Aorta (tissue), 5 donors: Measurements from ENCODE around the gene SSX5. TPM values are rescaled to one million over a fixed set of nuclear protein-coding genes. Genes with fewer than 3 reads are reported as not detected.
"Not testable (repeated sequence)": the region's sequence is repeated elsewhere in the genome, so short reads cannot be mapped to it uniquely, and the experiment has no call there.

Experiments
- ATAC-seq: fragments of 200-7000 bp; cut with Tn5 transposase; one replicate; pipeline ENCODE4 v1.9.1; 2022; ENCODE audit warnings: moderate library complexity; ENCODE audit not compliant: low FRiP score
- DNase-seq, 2 donors: peaks; one replicate each; pipeline ENCODE4 v3.0.0-alpha.2; 2020
- H3K27ac ChIP-seq, 2 donors: one replicate each; pipeline ENCODE4 v1.5.1; 2013; ENCODE audit warnings: low read length in 2 of 2, mild to moderate bottlenecking in 2 of 2, moderate library complexity in 2 of 2, control low read depth in 1 of 2, inconsistent platforms in 1 of 2, low read depth in 1 of 2
- H3K27me3 ChIP-seq, 2 donors: one replicate each; pipeline ENCODE4 v1.6.1; 2013; ENCODE audit warnings: control low read depth in 1 of 2, low read length in 1 of 2, mild to moderate bottlenecking in 1 of 2, moderate library complexity in 1 of 2; ENCODE audit not compliant: insufficient read depth in 2 of 2, control insufficient read depth in 1 of 2
- H3K36me3 ChIP-seq, 2 donors: one replicate each; pipeline ENCODE4 v1.6.1; 2013; ENCODE audit warnings: control low read depth in 1 of 2, low read length in 1 of 2, mild to moderate bottlenecking in 1 of 2; ENCODE audit not compliant: insufficient read depth in 2 of 2, control insufficient read depth in 1 of 2
- H3K4me1 ChIP-seq, 2 donors: one replicate each; pipeline ENCODE4 v1.6.1; 2013; ENCODE audit warnings: low read length in 2 of 2, control low read depth in 1 of 2, mild to moderate bottlenecking in 1 of 2, moderate library complexity in 1 of 2; ENCODE audit not compliant: insufficient read depth in 2 of 2, control insufficient read depth in 1 of 2
- H3K4me3 ChIP-seq, 2 donors: one replicate each; pipeline ENCODE4 v1.5.1; 2013; ENCODE audit warnings: low read length in 2 of 2, control low read depth in 1 of 2, mild to moderate bottlenecking in 1 of 2
- H3K9me3 ChIP-seq: one replicate; pipeline ENCODE4 v1.6.1; 2013; ENCODE audit warnings: mild to moderate bottlenecking, low read length; ENCODE audit not compliant: control insufficient read depth
- WGBS, 2 donors: extraction: QIAGEN DNeasy Blood & Tissue Kit; methylation state at CpG; one replicate each; pipeline ENCODE4 v1.1.7; 2013; 5-methylcytosine and 5-hydroxymethylcytosine counted together
- intact Hi-C, 2 donors: fragments of 100-400 bp; cut with DNase I; formaldehyde crosslinking; loops; one replicate each; pipeline versions ENCODE4 v1.14.2 to v1.15.0; 2022
- polyA plus RNA-seq, 2 donors: library from polyadenylated mRNA; stranded (reverse); fragments of 200-250 nt; gene quantifications; one replicate each; pipeline ENCODE4 v1.2.3, GENCODE V29; 2013
- total RNA-seq, 2 donors: library from RNA; stranded (reverse); fragmentation: NEBNext Ultra II Directional; extraction: Animal tissue kit (Norgen Biotek cat#: 25700); gene quantifications; one replicate each; pipeline ENCODE4 v1.2.1, GENCODE V29; 2021
- donor health status: healthy with polysubstance abuse.
- donor health status: Bipolar disorder and iron deficiency.
- donor health status: DM: no; HTN: no; CAD: no.
- donor health status: DM: no; HTN: no; CAD: no.
- donor health status: DM: yes; HTN: yes; CAD: no.

The SSX5 gene
- total and polyA plus RNA-seq, 4 donors: not detected

DNA sequence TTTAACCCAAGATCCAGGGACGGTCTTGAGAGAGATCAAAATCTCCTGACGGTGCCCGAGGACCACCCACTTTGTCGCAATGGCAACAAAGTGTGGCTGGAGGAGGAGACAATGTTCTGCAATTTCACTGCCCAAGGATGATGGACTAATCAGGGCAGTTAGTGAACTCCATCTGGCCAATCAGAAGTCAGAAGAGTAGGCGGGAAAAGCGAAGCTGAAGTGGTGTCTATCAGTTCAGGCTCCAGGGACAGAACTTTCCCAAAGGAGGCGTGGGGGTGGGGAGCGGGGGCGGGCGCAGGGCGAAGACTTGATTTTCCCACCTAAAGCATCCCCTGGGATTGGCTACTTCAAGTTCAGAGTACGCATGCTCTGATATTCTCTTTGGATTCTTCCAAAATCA is 40.6 kb downstream of the SSX5 start:
- Histone ChIP-seq H3K27me3 (no peaks in the 10 kb centered on the region), H3K36me3 (no peaks in the 10 kb centered on the region), H3K27ac (no peak overlapping the region), H3K4me1 (no peaks in the 10 kb centered on the region), H3K9me3 (no peaks in the 10 kb centered on the region), H3K4me3 (no peak overlapping the region)
- intact Hi-C loops: no loop called here
- DNase-seq (no peak), ATAC-seq (no peak)
- 78 to 91% methylated on average over 12 of the region's 12 CpGs for WGBS, 2 donors

GRCh38 chrX:48154796-48155195 is 41.8 kb downstream of the SSX5 start:
- H3K9me3 ChIP-seq: no peaks in the 10 kb centered on the region
- H3K36me3 ChIP-seq: no peaks in the 10 kb centered on the region
- intact Hi-C loops: no loop called here
- no peak for DNase-seq
- H3K4me3 ChIP-seq: no peak overlapping the region
- 64 to 83% methylated on average over 2 of the region's 2 CpGs for WGBS, 2 donors
- no peak for ATAC-seq
- H3K4me1 ChIP-seq: no peaks in the 10 kb centered on the region
- no peak overlapping the region for H3K27ac ChIP-seq
- H3K27me3 ChIP-seq: no peaks in the 10 kb centered on the region

- WGBS, 2 donors: 75 to 86% methylated on average over 10 of the region's 10 CpGs
- no peak overlapping the region for H3K27ac ChIP-seq
- H3K4me1 ChIP-seq: no peaks in the 10 kb centered on the region
- intact Hi-C loops: no loop called here
- no peak overlapping the region for H3K4me3 ChIP-seq
- no peak for DNase-seq
- ATAC-seq: no peak
- H3K9me3 ChIP-seq: no peaks in the 10 kb centered on the region
- no peaks in the 10 kb centered on the region for H3K36me3 ChIP-seq
- no peaks in the 10 kb centered on the region for H3K27me3 ChIP-seq
Observed at GRCh38 chrX:48153769-48154168, 42.8 kb downstream of the SSX5 start.

- intact Hi-C loops, H3K4me1 ChIP-seq, DNase-seq, H3K27ac ChIP-seq, H3K36me3 ChIP-seq, ATAC-seq, H3K4me3 ChIP-seq, H3K27me3 ChIP-seq, H3K9me3 ChIP-seq: not testable (repeated sequence)
- WGBS, 2 donors: 60 to 64% methylated on average over 11 of the region's 11 CpGs
Observed at GRCh38 chrX:48142697-48143096, 53.9 kb downstream of the SSX5 start.

DNA sequence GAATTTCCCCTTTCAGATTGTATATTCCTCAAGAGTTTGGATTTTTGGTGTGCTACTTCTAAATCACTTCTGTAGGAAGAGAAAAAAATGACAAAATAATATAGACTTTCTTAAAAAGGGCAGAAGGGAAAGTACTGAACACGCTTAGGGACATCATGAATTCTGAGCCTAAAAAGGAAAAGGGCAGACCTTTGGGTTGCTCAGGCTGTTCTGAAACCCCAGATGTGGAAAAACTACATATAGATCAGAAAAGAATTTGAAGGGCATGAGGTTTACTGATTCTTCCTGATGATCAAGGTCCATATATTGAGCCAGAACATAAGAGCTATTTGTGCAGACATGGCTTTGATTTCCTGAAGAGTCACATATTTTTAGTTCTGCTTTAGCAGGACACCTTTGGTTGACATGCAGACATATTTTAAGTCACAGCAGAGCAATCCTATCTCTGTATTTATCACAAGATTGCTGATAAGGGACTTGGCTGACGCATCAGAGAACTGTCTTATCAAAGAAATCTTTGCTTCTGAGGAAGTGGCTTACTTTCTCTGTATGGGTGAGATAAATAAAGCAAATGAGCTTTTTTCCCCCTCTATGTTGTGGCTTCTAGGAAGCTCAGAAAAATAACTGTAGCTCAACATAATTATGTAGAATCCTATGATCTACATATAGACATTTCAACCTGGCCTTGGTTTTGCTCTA is 54.6 kb downstream of the SSX5 start:
- H3K27ac ChIP-seq, H3K4me3 ChIP-seq, H3K4me1 ChIP-seq, H3K9me3 ChIP-seq, ATAC-seq, H3K27me3 ChIP-seq, H3K36me3 ChIP-seq, DNase-seq, intact Hi-C loops: not testable (repeated sequence)
- 50 to 67% methylated on average over 1 of the region's 2 CpGs for WGBS, 2 donors

DNA sequence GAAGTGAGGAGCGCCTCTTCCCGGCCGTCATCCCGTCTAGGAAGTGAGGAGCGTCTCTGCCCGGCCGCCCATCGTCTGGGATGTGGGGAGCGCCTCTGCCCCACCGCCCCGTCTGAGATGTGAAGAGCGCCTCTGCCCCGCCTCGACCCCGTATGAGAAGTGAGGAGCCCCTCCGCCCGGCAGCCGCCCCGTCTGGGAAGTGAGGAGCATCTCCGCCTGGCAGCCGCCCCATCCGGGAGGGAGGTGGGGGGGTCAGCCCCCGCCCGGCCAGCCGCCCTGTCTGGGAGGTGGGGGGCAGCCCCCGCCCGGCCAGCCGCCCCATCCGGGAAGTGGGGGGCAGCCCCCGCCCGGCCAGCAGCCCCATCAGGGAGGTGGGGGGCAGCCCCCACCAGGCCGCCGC is 57.5 kb downstream of the SSX5 start:
- DNase-seq, H3K27me3 ChIP-seq, ATAC-seq, H3K4me3 ChIP-seq, H3K27ac ChIP-seq, H3K36me3 ChIP-seq, H3K4me1 ChIP-seq, intact Hi-C loops, H3K9me3 ChIP-seq: not testable (repeated sequence)
- WGBS, 2 donors: 96% methylated on average over 11 to 28 of the region's 33 CpGs

Other genes with a start within 250 kb of the SSX5 start
- gene ZNF182, start 192.8 kb downstream of the SSX5 start, total RNA-seq: 1 to 10 TPM; 6.2 to 7.4 TPM
- 1 to 10 TPM; 2.1 to 3.8 TPM for gene ZNF182, start 192.8 kb downstream of the SSX5 start, polyA plus RNA-seq
- not detected for gene SPACA5, start 189.8 kb downstream of the SSX5 start, total RNA-seq
- not detected for gene SPACA5, start 189.8 kb downstream of the SSX5 start, polyA plus RNA-seq
- gene ZNF630, start 125.2 kb downstream of the SSX5 start, total RNA-seq: 1 to 10 TPM; 4.4 to 7.7 TPM
- gene ZNF630, start 125.2 kb downstream of the SSX5 start, polyA plus RNA-seq: 1 to 10 TPM; 4.8 to 5.0 TPM
- gene SPACA5B, start 66.2 kb downstream of the SSX5 start, total RNA-seq: not detected
- gene SPACA5B, start 66.2 kb downstream of the SSX5 start, polyA plus RNA-seq: not detected
- not detected for gene SSX1, start 58.6 kb upstream of the SSX5 start, total RNA-seq
- not detected for gene SSX1, start 58.6 kb upstream of the SSX5 start, polyA plus RNA-seq
- not detected for gene SSX3, start 159.9 kb upstream of the SSX5 start, total RNA-seq
- gene SSX3, start 159.9 kb upstream of the SSX5 start, polyA plus RNA-seq: not detected
- not detected for gene SSX4, start 186.7 kb upstream of the SSX5 start, total RNA-seq
- gene SSX4, start 186.7 kb upstream of the SSX5 start, polyA plus RNA-seq: not detected
- gene SSX4B, start 215.2 kb upstream of the SSX5 start, total RNA-seq: not detected
- gene SSX4B, start 215.2 kb upstream of the SSX5 start, polyA plus RNA-seq: not detected